NK-92 (cell line): ENCODE data around the gene POLR1E.

Experiments used
- DNase-seq: peaks from one replicate; lab custom pipeline; 2025; ENCODE audit not compliant: unreplicated experiment; lab: John Stamatoyannopoulos, UW

The POLR1E gene

GRCh38 chr9:37485389-37486255 lies at the start of gene POLR1E:
Gene POLR1E (plus strand): TSS chr9:37485948. CDS start chr9:37486048, 100 bp downstream.
- DNase-seq = peak; percentile 36

- no peak for DNase-seq
Observed at GRCh38 chr9:37436540-37436939, 49.2 kb upstream of the POLR1E start.

- DNase-seq = no peak
Observed at GRCh38 chr9:37437010-37437409, 48.7 kb upstream of the POLR1E start.

GRCh38 chr9:37437621-37438020 lies 48.1 kb upstream of the POLR1E start:
- no peak for DNase-seq

- DNase-seq = no peak
Observed at GRCh38 chr9:37438359-37438758, 47.4 kb upstream of the POLR1E start.

GRCh38 chr9:37441776-37442370 lies 43.9 kb upstream of the POLR1E start:
- DNase-seq = no peak

GRCh38 chr9:37442556-37442955 lies 43.2 kb upstream of the POLR1E start:
- no peak for DNase-seq

GRCh38 chr9:37443566-37443965 lies 42.2 kb upstream of the POLR1E start:
- DNase-seq = no peak

GRCh38 chr9:37444890-37445289 lies 40.9 kb upstream of the POLR1E start:
- no peak for DNase-seq

- no peak for DNase-seq
Observed at GRCh38 chr9:37445832-37446231, 39.9 kb upstream of the POLR1E start.

- DNase-seq = no peak
Observed at GRCh38 chr9:37446401-37446800, 39.3 kb upstream of the POLR1E start.

- DNase-seq = no peak
Observed at GRCh38 chr9:37447111-37447510, 38.6 kb upstream of the POLR1E start.

GRCh38 chr9:37449862-37450632 lies 35.7 kb upstream of the POLR1E start:
- no peak for DNase-seq

GRCh38 chr9:37451628-37452027 lies 34.1 kb upstream of the POLR1E start:
- DNase-seq = no peak

- DNase-seq = no peak
Observed at GRCh38 chr9:37452611-37453010, 33.1 kb upstream of the POLR1E start.

GRCh38 chr9:37453827-37454226 lies 31.9 kb upstream of the POLR1E start:
- DNase-seq = no peak

GRCh38 chr9:37454238-37454637 lies 31.5 kb upstream of the POLR1E start:
- no peak for DNase-seq

GRCh38 chr9:37455884-37456647 lies 29.7 kb upstream of the POLR1E start:
- no peak for DNase-seq

GRCh38 chr9:37456817-37457216 lies 28.9 kb upstream of the POLR1E start:
- DNase-seq = no peak

GRCh38 chr9:37464006-37464405 lies 21.7 kb upstream of the POLR1E start:
- no peak for DNase-seq
